ENCODE measurements around the gene NAIF1.
"Not testable (repeated sequence)": the region's sequence is repeated elsewhere in the genome, so short reads cannot be mapped to it uniquely, and the experiment has no call there.

NAIF1 gene

GRCh38 chr9:128034821-128035652 is 32.1 kb downstream of the NAIF1 start:
- peak; percentile 43 to 75 (median 49) for DNase-seq (ENCODE audit: low read depth in 2 of 3, low spot score in 1 of 3)

- DNase-seq (ENCODE audit: low read depth in 2 of 3, low spot score in 1 of 3): no peak
Observed at GRCh38 chr9:128033609-128034008, 33.5 kb downstream of the NAIF1 start.

- no peak for DNase-seq (ENCODE audit: low read depth in 2 of 3, low spot score in 1 of 3)
Observed at GRCh38 chr9:128027705-128028104, 39.4 kb downstream of the NAIF1 start.

- DNase-seq (ENCODE audit: low read depth in 2 of 3, low spot score in 1 of 3): peak in 2 of 3 donors; percentile 44 to 48
Observed at GRCh38 chr9:128026773-128027541, 40.2 kb downstream of the NAIF1 start.

- DNase-seq (ENCODE audit: low read depth in 2 of 3, low spot score in 1 of 3): peak; percentile 51 to 59 (median 59)
Observed at GRCh38 chr9:128026255-128026772, 40.8 kb downstream of the NAIF1 start.

DNA sequence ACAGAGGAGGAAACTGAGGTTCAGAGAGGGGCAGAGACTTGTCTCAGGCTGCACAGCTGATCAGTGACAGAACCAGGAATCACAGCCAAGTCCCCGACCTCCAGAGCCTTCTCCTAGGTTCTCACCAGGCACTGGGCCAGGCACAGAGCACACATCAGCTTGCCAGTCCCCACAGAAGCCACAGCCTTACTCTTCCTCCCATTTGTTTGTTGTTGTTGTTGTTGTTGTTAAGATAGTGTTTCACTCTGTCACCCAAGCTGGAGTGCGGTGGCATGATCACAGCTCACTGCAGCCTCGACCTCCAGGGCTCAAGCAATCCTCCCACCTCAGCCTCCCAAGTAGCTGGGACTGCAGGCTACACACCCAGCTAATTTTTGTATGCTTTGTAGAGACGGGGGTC is 41.4 kb downstream of the NAIF1 start:
- no peak for DNase-seq (ENCODE audit: low read depth in 2 of 3, low spot score in 1 of 3)

DNA sequence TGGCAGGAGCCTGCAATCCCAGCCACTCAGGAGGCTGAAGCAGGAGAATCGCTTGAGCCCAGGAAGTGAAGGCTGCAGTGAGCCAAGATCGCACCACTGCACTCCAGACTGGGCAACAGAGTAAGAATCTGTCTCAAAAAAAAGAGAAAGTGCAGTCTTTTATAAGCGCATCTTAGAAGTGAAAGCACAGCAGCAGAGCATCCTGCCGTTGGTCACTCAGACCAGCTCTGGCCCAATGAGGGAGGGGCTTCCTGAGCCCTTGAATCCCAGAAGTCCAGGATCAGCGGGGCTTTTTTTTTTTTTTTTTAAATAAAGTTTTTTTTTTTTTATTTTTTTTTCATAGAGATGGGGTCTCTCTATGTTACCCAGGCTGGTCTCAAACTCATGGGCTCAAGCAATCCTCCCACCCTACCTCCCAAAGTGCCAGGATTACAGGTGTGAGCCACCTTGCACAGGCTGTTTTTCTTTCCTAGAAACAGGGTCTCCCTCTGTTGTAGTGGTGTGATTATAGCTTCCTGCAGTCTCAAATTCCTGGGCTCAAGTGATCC is 42.3 kb downstream of the NAIF1 start:
- DNase-seq (ENCODE audit: low read depth in 2 of 3, low spot score in 1 of 3): no peak

- not testable (repeated sequence) for DNase-seq (ENCODE audit: low read depth in 2 of 3, low spot score in 1 of 3)
Observed at GRCh38 chr9:128023671-128024070, 43.4 kb downstream of the NAIF1 start.

- DNase-seq (ENCODE audit: low read depth in 2 of 3, low spot score in 1 of 3): no peak
Observed at GRCh38 chr9:128022886-128023285, 44.2 kb downstream of the NAIF1 start.

DNA sequence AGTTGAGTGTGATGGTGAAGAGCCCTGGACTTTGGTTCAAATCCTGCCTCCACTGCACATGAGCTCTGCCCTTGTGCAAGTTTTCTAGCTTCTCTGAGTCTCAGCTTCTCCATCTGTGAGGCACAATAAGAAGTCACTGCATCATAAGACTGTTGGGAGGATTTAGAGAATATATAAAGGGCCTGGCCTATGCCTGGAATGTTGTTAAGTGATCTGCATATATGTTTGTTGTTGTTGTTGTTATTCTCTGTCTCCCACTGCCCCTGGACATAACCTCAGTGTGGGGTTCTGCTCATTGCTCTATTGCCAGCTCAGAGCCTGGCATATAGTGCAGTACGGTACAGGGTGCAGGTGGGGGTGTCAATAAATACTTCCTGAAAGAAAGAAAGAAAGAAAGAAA is 46.0 kb downstream of the NAIF1 start:
- DNase-seq (ENCODE audit: low read depth in 2 of 3, low spot score in 1 of 3): no peak

DNA sequence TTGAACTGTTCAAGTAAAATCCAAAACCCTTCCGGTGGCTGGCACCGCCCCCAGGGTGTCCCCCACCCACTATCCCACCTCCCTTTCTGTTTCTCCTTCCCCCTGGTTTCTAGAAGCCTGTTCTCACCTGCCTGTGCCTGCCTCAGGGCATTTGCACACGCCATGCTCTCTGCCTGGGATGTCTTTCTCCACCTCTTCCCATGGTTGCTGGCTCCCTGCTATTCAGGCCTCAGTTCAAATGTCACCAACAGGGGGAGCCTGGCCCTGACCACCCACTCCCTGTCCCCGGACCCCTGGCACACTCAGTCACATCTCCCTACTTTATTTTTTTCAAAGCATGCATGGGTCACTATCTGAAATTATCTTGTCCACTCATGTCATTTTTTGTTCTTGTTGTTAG is 46.4 kb downstream of the NAIF1 start:
- DNase-seq (ENCODE audit: low read depth in 2 of 3, low spot score in 1 of 3): no peak

GRCh38 chr9:128015696-128016095 is 51.4 kb downstream of the NAIF1 start:
- no peak for DNase-seq (ENCODE audit: low read depth in 2 of 3, low spot score in 1 of 3)
